K562 (cell line): ENCODE data around the gene MLN. TPM values are rescaled to one million over a fixed set of nuclear protein-coding genes. Genes with fewer than 3 reads are reported as not detected.

Experiments used
- ATF1 ChIP-seq, 2 experiments: fragments of 450-650 bp in 1 of 2; IDR thresholded peaks; 2 replicates each; pipeline ENCODE4 v1.6.1; 2016; ENCODE audit warnings: missing compliant biosample characterization in 1 of 2, missing genetic modification characterization in 1 of 2
- CTCFL ChIP-seq: IDR thresholded peaks from 2 replicates; pipeline ENCODE4 v1.6.1; 2011; ENCODE audit warnings: borderline replicate concordance, low read depth, mild to moderate bottlenecking, moderate library complexity, low read length; ENCODE audit not compliant: insufficient read depth, poor library complexity, severe bottlenecking
- KAT7 ChIP-seq: sonication (generic); formaldehyde crosslinking; IDR thresholded peaks from 2 replicates; pipeline ENCODE4 v1.8.0; 2022; ENCODE audit warnings: missing genetic modification reagents, mild to moderate bottlenecking, borderline replicate concordance
- MCM2 ChIP-seq: fragments of 450-650 bp; IDR thresholded peaks from 2 replicates; pipeline ENCODE4 v1.6.1; 2017; ENCODE audit warnings: low read depth, mild to moderate bottlenecking
- NR2C2 ChIP-seq, 2 experiments: fragments of 200-800 bp in 1 of 2; sonication (Bioruptor generic) in 1 of 2; sonication (generic) in 1 of 2; formaldehyde crosslinking in 1 of 2; IDR thresholded peaks; 2 replicates each; pipeline versions ENCODE4 v1.6.1 to v1.8.0; 2016 to 2022; ENCODE audit warnings: mild to moderate bottlenecking in 1 of 2, missing compliant biosample characterization in 1 of 2, missing genetic modification characterization in 1 of 2, missing genetic modification reagents in 1 of 2
- POLR2G ChIP-seq: fragments of 200-400 bp; formaldehyde crosslinking; IDR thresholded peaks from 2 replicates; pipeline ENCODE4 v1.6.1; 2017; ENCODE audit warnings: low read depth, mild to moderate bottlenecking, antibody characterized with exemption, low read length, moderate library complexity
- RBM14 ChIP-seq: fragments of 200-400 bp; formaldehyde crosslinking; IDR thresholded peaks from 2 replicates; pipeline ENCODE4 v1.6.1; 2018; ENCODE audit warnings: low read depth, mild to moderate bottlenecking, low read length, moderate library complexity, borderline replicate concordance; ENCODE audit not compliant: insufficient read depth
- SNAPC5 ChIP-seq: fragments of 250-450 bp; sonication (Bioruptor Pico); IDR thresholded peaks from 2 replicates; pipeline ENCODE4 v1.8.0; 2021; ENCODE audit warnings: moderate library complexity, mild to moderate bottlenecking, inconsistent platforms
- SOX6 ChIP-seq: fragments of 450-650 bp; IDR thresholded peaks from 2 replicates; pipeline ENCODE4 v1.6.1; 2014; ENCODE audit warnings: mild to moderate bottlenecking
- TAL1 ChIP-seq: fragments of 450-650 bp; IDR thresholded peaks from 2 replicates; pipeline ENCODE4 v1.6.1; 2016; ENCODE audit warnings: mild to moderate bottlenecking
- USF1 ChIP-seq: sonication (generic); formaldehyde crosslinking; IDR thresholded peaks from 2 replicates; pipeline ENCODE4 v1.9.0; 2022; ENCODE audit warnings: mild to moderate bottlenecking, missing genetic modification reagents
- ZBTB7A ChIP-seq: IDR thresholded peaks from 2 replicates; pipeline ENCODE4 v1.6.1; 2011; ENCODE audit warnings: low read depth, mild to moderate bottlenecking, low read length, moderate library complexity, borderline replicate concordance; ENCODE audit not compliant: control insufficient read depth
- ZFP1 ChIP-seq: fragments of 450-650 bp; formaldehyde crosslinking; IDR thresholded peaks from 2 replicates; pipeline ENCODE4 v1.4.0; 2020; ENCODE audit warnings: mild to moderate bottlenecking, mixed read lengths
- ZNF3 ChIP-seq: fragments of 250-450 bp; sonication (Bioruptor Pico); IDR thresholded peaks from 2 replicates; pipeline ENCODE4 v1.5.0; 2021; ENCODE audit warnings: mild to moderate bottlenecking, moderate library complexity
- ZNF79 ChIP-seq: fragments of 250-450 bp; sonication (Bioruptor Pico); IDR thresholded peaks from 2 replicates; pipeline ENCODE4 v1.4.0; 2020; ENCODE audit warnings: low read depth, mild to moderate bottlenecking, moderate library complexity
- polyA plus RNA-seq, 8 experiments: library from polyadenylated mRNA; depleted of rRNA in 4 of 8; stranded (reverse) in 5 of 8; unstranded in 3 of 8; fragments of >200 nt; fragmentation: Nextera tagmentation in 2 of 8; fragmentation: Illumina TruSeq in 1 of 8; extraction: Ambion mirVana in 2 of 8; extraction: Trizol in 1 of 8; gene quantifications; 2 replicates each; pipeline versions ENCODE4 v1.2.1 to v1.2.3, GENCODE V29; 2011 to 2014; ENCODE audit warnings: inconsistent platforms in 1 of 8, missing spikeins in 1 of 8
- total RNA-seq, 7 experiments: library from RNA; depleted of rRNA in 6 of 7; stranded (reverse); fragments of >200 nt in 6 of 7; fragmentation: Illumina TruSeq in 2 of 7; extraction: Trizol in 2 of 7; gene quantifications; 2 replicates each; pipeline versions ENCODE4 v1.2.1 to v1.2.3, GENCODE V29; 2011 to 2021; ENCODE audit warnings: low replicate concordance in 1 of 7

The MLN gene
- total and polyA plus RNA-seq, 9 of the 15 experiments (the other 6 are each of a cell fraction or from before 2014, with no cell fraction given): not detected

- TF ChIP-seq RBM14 (no peak), POLR2G (peak; percentile 69), SOX6 (peak; percentile 45; the same call in 1 of the 2 replicates), ZFP1 (CRISPR knock-in tag) (no peak), ATF1 (CRISPR knock-in tag; IDR thresholded peaks at IDR 0.05) (no peak), ATF1 (tag; IDR thresholded peaks at IDR 0.05) (0 out of 2 replicates have a peak, but pooled peaks have one; percentile 36), ZNF79 (no peak), KAT7 (CRISPR knock-in tag) (no peak), USF1 (CRISPR knock-in tag) (0 out of 2 replicates have a peak, but pooled peaks have one; percentile 19), CTCFL (peak; percentile 85), ZBTB7A (peak; percentile 70; the same call in 1 of the 2 replicates), MCM2 (no peak), TAL1 (no peak), NR2C2 (CRISPR knock-in tag; IDR thresholded peaks at IDR 0.05) (no peak), NR2C2 (tag; IDR thresholded peaks at IDR 0.05) (no peak), ZNF3 (CRISPR knock-in tag) (no peak), SNAPC5 (CRISPR knock-in tag) (no peak)
These were observed 32.4 kb downstream of the MLN start (continued) for GRCh38 chr6:33771146-33772081.
